ENCODE measurements around the gene ATP10A.
"Not testable (repeated sequence)": the region's sequence is repeated elsewhere in the genome, so short reads cannot be mapped to it uniquely, and the experiment has no call there.

ATP10A gene

DNA sequence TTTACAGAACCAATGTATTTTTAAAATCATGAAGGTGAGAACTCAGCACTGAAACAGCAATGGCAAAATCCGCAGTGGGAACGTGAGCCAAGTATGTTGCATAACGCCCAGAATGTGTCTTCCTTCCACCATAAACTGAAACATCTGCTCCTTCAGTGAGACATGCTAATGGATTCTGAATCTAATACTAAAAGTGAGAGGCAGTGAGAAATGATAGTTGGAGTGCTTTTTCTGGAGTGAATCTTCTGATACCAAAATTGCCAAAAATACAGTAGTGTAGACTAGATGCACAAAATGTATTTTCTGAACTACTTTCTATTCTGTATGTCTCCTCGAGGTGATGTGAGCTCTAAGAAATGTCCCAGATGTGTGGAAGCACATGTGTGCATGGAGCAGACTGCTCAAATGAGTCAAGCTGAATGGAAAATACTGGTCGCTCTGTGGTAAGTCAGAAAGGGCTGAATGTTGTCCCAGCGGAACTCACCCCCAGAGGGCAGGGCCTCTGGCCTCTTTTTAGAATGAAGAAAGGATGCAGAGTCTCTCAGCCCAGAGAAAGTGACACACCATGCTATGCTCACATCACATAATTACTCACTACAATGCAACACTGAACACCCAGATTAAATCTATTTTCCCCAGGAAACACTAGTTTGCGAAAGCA, 73.0 kb downstream of the ATP10A start:
- DNase-seq (ENCODE audit: low spot score) = no peak

DNA sequence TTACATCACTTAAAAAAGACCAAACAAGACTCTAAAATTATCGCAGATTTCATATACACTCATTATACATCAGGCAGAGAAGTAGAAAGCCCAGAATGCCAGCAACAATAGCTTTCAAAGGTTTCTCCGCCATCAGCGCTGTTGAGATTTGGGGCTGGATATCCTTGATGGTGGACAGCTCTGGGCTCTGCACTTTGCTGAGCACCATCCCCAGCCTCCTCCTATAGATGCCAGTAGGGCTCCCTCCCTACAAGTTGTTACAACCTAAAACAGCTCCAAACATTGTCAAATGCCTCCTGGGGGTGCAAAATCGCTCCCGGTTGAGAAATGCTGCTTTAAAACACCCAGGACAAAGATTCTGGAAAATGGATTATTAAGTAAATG, 73.5 kb downstream of the ATP10A start:
- DNase-seq (ENCODE audit: low spot score) = no peak

DNA sequence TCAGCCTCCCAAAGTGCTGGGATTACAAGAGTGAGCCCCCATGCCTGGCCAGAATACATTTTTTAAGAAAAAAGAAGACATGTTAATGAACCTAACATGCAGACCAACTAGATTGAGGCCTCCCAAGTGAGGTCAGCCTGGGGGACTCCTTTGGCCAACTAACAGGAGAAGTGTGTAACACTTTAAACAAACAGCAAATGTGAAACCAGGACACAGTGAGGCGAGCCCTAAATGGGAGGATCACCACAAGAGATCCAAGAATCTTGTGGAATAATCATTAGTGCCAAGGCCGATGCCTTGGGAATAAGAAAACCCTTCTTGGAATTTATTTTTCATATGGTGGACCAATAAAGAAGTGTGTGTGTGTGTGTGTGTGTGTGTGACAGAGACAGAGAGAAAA, 73.9 kb downstream of the ATP10A start:
- no peak for DNase-seq (ENCODE audit: low spot score)

DNA sequence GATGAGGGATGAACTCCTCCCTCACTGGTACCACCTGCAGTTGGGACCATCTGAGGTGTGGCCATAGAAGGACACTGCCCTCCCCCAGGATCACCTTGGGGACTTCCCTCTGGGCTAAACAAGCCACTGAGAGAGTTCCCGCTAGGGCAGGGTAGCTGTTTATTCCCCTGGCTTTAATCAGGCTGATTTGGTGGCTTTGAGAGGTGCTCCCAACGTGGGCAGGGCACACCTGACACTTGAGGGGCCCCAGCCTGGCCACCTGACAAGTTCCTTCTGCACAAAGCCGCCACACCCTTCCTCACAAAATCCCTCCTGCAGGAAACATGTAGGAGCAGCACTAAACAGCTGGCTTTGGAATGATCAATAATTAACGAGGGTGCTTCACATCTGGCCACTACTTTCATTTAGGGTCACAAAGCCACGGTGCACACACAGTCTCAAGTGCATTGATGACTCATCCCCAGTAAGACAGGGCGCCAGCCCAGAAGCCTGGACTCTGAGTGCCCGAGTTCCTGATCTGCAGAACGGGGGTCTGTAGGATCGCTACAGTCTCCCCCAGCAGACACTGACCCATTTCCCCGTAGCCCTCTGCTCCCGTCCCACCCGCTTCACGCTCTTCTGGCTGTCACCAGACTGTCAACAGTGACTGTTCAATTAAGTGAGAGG, 75.1 kb downstream of the ATP10A start:
- DNase-seq (ENCODE audit: low spot score) = no peak

DNA sequence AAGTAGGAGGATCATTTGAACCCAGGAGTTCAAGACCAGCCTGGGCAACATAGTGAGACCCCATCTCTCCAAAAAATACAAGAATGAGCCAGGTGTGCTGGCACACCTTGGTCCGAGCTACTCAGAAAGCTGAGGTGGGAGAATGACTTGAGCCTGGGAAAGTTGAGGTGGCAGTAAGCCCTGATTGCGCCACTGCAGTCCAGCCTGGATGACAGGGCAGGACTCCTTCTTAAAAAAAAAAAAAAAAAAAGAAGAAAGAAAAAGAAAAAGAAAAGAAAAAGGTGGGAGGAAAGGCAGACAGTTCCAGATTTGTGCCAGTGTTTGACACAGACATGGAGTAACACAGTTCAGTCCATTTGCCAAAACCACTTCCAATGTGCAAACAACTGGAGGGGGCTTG, 75.7 kb downstream of the ATP10A start:
- no peak for DNase-seq (ENCODE audit: low spot score)

DNA sequence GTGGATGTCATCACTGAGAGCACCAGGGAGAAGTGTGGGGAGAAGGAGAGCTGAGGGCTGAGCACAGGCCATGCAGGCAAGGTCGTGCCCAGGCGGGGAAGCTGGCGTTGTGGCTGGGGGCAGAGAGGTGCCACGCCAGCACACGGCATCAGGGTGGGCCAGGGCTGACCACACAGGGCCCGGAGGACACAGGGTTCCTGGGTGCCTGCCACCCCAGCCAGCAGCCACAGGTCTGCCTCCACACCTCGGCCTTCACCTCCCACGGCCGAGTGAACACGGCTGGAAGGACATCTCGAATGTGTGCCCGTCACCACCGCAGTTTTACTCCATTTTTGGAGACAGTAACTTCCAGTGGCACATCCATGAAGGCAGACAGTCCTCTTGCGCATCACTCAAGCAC, 77.1 kb downstream of the ATP10A start:
- no peak for DNase-seq (ENCODE audit: low spot score)

DNA sequence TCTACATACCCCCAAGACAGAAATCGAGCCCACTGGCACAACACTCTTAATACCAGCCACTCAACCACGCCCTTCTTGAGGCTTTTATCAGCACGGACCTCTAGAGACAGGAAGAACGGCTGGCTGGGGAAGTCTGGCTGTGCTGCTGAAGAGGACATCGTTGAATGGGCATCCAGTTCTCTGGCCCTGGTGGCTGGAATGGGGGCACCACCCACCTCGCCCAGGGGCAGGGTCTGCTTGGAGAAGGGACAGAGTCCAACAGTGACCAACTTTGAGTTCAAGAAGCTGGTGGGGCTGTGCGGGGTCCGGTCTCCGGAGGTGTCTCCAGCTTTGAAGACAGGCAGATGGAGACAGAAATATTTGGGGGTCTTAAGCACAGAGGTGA, 77.5 kb downstream of the ATP10A start:
- no peak for DNase-seq (ENCODE audit: low spot score)

DNA sequence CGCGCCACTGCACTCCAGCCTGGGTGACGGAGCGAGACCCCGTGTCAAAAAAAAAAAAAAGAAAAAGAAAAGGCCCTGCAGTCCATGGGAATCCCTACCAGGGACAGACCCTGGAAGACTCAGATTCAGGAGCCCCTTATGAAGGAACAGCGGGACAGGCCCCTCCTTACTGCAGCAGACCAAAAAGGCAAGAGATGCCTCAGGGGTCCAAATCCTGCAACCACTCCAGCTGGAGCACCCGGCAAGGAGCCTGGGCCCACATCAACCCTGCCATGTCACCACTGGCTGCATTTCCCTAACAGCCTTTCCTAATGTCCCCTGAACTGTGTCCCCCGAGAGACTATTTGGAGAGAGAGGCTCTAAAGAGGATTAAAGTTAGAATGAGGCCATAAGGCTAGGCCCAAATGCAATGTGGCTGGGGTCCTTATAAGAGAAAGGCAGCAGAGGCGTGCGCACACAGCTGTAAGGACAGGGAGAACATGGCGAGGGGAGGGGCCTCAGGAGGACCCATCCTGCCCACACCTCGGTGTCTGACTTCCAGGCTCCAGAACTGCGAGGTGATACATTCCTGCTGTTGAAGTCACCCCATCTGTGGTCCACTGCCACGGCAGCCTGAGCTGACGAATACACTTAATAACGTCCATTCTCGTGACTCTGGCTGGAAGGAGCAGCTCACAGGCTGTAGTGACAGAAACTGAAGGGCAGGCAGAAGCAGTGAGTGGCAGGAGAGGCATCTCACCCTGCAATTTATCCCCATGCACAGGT, 78.1 kb downstream of the ATP10A start:
- no peak for DNase-seq (ENCODE audit: low spot score)

DNA sequence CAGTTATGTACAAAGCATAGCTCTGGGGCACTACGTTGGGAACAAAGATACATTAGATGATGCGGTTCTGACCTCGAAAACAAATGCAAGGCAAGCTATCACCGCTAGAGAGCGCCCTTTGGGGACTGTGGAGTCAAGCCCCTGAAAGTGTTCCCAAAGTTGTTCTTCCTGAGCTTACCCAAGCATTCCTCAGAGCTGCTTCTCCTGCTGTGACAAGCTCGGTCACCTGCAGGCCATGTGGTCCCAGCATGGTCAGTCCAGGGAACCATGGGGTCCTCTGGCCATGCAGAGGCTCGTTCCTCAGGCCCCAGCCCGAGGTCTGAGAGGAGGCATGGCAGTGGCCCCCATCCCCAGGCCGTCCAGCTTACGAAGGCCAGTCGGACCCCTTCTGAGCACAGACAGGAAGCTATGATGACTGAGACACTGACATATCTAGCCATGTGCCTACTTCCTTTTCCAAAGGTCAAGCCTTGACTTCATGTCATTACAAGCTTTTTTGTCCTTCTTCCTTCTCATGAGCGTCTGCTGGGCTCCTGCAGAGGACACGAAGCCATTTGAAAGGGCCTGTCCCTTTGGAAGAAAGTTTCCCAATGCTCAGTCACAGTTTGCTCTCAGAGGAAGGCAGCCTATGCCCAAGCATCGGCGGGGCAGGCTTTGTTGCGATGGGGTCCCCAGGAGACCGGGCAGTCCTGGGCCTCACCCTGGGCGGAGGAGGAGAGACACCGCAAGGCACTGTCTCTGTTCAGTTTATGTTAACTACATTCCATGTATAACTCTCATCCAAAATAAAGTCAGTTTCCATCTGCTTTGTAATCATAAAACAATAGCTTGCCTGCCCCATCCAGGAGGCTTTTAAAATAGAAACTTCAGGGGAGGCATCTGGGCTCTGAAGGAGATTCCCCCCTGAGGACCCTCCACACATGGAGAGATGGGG, 79.3 kb downstream of the ATP10A start:
- no peak for DNase-seq (ENCODE audit: low spot score)

DNA sequence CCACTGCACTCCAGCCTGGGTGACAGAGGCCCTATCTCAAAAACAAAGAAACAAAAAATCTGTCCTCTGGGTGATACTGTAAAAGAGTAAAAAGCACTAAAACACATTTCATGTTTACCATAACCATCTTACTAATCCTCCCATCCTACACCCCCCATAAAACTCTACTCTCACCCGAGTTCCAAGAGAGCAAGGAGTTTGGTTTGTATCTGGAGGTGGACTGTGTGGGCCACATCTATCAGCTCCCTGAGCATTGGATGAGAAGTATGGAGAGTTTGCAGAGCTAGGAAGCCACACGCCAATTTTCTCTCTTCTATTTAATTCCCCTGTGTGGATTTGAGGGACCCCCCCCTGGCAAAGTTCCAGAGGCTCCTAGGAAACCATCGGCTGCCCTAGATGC, 80.0 kb downstream of the ATP10A start:
- no peak for DNase-seq (ENCODE audit: low spot score)

DNA sequence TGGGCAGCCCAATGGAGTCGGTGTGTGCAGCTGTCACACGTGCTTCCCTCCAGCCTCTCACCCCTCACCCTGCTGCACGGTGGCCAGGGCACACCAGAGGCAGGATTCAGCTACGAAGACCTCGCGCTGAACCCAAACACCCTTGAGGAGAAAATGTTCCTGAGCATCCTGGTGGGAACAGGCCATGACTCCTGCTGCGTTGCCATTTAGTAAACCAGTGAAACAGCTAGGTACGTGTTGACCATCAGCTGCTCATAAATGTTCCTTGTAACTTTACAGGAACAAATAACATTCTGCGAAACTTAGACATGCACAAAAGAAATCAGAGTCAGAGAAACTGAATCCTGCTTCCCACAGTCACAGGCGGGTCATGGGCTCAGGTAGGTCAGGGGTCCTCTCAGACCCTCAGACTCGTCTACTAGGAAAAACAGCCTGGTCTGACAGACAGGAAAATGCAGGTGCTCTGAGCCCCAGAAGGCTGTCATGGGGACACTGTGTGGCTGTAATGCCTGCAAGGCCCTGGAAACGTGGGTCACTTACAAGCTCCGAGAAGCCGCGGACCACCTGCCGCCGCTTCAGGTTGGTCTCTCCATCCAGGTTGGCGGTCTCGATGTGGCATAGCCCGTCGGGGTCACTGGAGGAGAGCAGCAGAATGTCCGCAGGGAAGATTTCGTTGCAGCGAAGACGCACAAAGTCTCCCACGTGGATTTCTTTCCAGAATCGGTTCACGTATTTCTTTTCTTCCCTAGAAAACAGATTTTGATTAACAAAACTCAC, 82.5 kb downstream of the ATP10A start:
- no peak for DNase-seq (ENCODE audit: low spot score)

DNA sequence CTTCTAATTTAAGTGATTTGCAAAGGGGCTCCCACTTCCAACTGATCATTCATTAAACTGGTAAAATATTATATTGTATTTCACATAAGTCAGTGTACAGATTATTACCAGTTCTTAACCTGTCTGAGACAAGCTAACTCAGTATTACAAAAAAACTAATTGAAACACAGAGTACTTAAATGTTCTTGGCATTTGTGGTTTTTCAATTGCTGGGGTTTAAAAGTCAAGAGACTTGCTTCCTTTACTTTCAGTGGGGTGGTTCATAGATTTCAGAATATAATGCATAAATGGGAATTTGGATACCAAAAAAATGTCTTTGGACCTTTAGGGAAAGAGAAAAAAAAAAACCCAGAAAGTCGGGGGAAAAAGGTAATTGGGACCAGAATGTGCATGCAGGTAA, 85.0 kb downstream of the ATP10A start:
- no peak for DNase-seq (ENCODE audit: low spot score)

DNA sequence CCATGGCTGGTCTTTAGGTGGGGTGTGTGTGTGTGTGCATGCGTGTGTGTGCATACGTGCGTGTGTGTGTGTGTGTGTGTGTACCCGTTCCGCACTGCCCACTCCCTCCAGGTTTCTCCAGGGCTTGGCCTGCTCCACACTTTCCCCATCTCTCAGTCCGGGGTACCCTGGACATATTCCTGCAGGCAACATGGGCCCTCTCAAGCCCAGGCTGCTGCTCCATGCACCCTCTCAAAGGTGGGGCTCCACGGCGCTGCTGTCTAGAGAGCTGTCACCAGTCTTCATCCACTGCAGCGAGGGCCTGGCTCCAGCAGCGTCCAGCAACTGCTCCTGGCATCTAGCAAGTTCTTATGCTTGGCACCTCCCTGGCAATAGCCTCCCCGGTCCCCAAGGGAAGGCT, 86.1 kb downstream of the ATP10A start:
- no peak for DNase-seq (ENCODE audit: low spot score)

DNA sequence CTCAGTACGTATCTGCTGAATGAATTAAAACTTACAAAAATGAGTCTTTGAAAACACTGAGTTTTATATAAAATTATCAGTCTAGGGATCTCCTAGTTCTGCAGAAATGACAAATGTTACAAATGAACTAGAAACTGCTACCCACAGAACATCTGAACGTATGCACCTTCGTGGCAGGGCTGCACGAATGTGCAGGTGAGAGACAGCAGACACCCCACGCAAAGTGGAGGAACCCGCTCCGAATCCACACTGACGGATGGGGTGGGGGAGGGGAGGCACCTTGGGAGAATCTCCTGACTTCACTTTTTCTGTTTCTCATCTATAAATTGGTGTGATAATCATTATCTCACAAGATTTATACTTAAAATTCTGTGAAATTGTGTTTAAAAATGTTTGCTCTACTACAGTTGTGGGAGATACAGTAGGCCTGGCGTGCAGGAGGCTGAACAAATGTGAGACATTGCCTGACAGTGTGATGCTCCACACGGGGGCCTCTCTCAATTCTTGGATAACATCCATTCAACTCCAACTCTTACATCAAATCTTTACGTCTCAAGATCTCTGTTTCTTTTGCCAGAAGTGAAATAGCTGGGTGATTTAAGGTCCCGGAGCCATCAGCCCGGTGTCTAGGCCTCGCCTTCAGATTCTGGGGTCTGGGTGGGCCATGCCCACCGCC, 86.9 kb downstream of the ATP10A start:
- no peak for DNase-seq (ENCODE audit: low spot score)

DNA sequence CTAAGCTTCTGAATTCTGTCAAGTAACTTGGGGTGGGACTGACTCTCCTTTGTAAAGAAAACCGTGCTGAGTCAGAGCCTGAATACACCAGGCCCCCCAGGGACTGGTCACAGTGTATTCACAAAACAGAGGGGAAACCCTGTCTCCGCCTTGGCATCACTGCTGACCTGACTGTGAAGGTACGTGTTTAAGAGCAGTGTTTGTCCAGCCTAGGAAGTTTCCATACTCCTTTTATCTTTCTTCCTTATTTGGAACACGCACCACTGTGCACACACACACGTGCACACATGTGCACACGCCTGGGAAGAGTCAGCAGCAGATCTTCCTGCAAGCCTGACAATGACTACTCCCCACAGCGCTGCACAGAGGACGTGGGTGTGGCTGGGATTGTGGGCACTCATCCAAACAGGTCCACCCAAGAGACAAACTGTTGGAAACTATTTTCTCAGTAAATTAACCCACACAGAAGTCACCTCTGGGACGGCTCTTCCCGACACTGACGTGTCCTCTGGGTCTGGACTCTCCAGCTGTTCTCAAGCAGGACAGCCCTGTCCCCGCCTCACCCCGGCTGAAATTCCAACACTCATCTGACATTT, 87.7 kb downstream of the ATP10A start:
- no peak for DNase-seq (ENCODE audit: low spot score)

DNA sequence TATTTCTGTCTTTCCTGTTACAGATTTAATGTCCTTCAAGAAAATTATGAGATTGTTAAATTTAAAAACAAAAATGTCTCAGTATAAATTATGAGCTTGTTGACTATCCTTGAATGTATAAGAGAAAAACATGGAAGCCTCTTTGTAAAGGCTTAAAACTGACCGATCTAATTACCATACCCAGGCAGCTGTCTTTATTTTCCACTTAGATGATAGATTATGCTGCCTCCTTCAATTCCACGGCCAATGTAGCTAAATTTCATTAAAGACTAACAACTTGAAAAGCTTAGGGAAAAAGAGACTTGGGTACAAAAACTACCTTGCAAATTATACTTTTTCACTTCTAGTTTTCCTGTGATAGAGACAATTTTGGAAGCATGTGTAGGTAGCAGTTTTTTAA, 88.3 kb downstream of the ATP10A start:
- DNase-seq (ENCODE audit: low spot score) = no peak

DNA sequence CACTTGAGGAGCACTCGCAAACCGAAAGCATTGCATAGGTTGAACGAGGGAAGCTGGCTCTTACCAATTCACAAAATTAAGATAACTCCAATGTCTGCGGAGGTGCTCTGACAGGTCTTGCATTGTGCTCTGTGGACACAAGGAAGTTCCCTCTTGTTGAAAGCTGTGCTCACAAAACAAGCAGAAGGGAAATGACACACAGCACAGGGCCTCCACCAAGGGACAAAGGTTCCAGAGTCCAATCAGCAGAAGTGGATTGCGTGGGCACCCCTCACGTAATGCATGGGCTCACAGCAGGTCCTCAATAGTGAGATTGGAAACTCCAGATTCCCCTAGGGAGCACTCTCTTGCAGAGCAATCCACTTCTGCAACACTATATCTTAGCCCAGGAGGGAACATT, 89.9 kb downstream of the ATP10A start:
- no peak for DNase-seq (ENCODE audit: low spot score)

DNA sequence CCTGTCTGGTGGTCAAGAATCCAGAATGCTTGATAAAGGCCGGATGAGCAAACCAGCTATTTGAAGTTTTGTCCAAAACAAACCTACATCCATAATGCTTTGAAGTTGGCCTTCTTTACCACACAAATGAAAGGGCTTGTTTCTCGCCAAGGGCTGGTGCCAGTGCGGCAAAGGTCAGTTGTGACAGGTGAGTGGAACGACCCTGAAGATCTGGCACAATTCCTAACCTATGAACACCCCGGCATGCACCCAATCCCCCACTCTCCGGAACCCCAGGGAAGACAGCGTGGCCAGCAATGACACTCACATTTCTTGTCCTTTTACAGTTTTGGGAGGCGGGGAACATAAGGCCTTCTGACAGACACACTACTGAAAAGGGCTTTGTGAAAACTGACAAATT, 90.6 kb downstream of the ATP10A start:
- no peak for DNase-seq (ENCODE audit: low spot score)

DNA sequence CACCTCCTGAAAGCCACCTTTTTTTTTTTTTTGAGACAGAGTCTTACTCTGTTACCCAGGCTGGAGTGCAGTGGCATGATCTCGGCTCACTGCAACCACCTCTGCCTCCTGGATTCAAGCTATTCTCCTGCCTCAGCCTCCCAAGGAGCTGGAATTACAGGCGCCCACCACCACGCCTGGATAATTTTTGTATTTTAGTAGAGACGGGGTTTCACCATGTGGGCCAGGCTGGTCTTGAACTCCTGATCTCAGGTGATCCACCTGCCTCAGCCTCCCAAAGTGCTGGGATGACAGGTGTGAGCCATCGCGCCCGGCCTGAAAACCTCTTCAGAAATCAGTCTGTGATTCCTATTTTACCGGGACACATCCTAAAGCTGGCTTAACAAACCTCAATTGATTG, 91.4 kb downstream of the ATP10A start:
- not testable (repeated sequence) for DNase-seq (ENCODE audit: low spot score)

DNA sequence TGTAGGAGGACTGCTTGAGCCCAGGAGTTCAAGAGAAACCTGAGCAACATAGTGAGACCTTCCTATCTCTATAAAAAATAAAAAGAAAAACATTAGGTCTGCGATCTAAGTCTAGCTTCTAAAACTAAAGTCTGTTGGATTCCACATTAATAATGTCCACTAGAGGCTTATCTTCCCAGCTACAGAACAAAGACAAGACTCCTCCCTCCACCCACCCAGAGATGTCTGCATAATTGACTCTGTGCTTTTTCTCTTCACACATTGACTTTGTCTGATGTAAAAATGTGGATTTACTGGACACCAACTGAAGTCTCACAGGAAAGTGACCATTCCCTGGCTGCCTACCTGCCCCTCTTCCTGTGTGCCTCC, 91.8 kb downstream of the ATP10A start:
- no peak for DNase-seq (ENCODE audit: low spot score)

All from kidney capillary endothelial cell (primary cell).